Left forelimb (tissue), 1 donor: ENCODE results near the gene PTPN2.

Experiments
- DNase-seq: peaks from one replicate; pipeline ENCODE4 v3.0.0-alpha.2; 2018; ENCODE audit warnings: low spot score

Gene PTPN2

DNA sequence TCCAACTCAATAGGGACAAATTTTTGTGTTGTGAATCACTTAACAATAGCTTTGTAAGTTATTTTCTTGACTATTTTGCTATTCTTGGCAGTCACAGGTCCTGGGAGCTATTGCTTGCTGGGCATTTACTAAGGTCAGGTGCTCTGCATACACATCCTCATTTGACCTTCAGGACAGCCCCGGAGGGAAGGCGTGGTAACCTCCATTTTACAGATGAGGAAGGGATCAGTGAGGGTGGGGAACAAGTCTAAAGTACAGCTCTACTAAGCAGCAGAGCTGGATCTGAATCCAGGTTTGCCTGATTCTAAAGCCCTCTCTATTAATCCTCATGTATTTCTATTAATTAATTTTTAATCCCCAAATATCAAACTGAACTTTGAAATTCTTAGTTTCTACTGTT is 58.8 kb downstream of the PTPN2 start:
- no peak for DNase-seq

DNA sequence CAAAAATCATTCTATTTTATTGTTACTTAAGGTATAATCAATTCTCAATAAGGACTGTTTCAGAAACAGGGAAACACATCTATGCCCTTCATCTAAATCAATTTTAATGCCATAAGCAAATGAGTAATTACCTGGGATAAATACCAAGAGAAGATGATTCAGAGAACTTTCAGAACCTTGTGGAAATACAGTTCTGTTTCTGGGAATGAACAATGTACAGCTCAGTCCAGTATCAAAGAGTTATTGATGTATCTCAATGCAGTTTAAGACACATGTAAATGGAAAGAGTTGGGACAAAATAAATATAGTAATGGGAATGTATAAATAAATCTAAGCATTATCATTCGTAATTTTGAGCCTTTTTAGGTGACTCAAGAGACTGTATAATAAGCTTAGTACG is 60.1 kb downstream of the PTPN2 start:
- DNase-seq: no peak

DNA sequence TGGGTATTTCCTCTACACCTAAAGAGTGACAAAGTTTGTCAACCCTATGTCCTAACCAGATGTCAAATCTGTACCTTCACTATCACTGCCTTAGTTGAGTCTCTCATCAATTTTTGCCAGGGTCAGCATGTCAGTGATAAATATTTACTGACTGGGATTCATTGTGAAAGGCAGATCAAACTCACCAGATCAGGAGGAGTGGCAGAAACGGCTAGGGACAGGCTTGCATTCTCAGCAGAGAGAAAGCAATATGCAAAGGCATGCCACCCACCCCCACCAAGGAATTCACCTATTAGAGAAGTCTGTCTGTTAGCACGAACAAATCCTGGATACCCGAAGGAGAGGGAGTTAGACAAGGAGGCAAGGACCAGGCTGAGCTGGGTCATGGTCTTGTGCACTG is 62.6 kb downstream of the PTPN2 start:
- no peak for DNase-seq

DNA sequence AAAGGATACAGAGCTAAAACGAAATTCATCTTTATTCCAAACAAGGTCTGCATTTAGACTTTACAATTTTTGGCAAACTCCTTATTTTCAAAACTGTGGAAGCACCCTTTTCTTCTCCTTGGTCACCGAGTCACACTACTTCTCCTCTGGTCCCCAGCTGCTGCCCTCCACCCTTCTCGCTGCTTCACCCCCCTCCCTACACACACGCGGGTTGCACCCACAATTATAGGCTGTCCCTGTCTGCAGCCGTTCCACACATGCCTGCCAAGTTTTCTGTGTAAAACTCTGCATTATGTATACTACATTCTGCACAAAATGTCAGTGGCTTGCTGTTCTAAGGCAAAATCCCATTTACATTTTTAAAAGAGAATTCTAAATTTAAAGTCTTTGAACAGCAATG is 63.5 kb downstream of the PTPN2 start:
- no peak for DNase-seq

DNA sequence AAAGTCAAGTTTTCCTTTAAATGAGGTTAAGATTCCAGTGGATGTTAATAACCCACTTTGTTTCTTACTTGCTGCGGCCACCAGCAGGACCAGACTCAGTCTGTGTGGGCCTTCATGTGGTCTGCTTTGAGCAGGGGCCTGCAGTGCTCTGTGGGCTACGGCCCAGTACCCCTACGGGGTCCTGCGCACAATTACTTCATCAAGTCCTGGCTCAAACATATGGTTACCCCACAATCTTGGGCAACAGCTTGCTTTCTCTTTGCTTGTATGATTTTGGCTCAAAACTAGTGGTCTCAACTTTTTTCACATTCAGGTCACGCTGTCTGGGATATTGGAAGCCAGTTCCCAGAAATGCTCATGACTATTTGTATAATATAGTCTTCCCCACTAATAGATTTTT is 64.2 kb downstream of the PTPN2 start:
- no peak for DNase-seq

DNA sequence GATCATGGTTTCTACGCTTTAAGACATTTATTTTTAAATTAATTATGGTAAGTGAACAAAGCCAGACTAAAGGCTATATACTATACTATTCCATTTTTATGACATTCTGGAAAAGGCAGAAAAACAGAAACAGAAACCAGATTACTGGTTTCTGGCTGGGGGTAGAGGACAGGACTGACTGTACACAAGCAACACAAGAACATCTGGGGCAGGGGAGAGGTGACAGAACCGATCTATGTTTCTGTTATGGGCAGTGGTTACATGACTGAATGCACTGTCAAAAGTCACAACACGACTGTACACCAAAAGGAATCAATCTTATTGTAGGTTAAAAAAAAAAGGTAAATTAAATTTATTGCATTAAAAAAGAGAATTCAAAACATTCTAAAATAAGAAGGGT is 64.7 kb downstream of the PTPN2 start:
- no peak for DNase-seq

DNA sequence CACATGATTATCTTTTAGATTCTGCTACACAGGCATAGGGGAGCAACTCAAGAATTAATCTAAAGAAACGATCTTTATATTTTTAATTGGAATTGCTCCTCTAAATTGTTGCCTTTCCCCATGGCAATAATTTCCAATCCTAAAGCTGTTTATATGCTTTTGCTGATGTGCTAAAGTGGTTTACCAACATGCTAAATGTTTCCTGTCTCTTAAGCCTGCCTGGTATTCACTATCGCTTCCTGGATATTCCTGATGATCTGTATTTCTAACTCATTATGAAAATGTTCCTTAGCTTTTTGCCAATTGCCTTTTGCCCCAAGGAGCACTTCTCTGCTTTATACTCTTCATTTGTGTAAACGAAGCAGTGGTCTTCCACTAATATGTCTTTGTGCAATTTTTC is 65.8 kb downstream of the PTPN2 start:
- DNase-seq: no peak

DNA sequence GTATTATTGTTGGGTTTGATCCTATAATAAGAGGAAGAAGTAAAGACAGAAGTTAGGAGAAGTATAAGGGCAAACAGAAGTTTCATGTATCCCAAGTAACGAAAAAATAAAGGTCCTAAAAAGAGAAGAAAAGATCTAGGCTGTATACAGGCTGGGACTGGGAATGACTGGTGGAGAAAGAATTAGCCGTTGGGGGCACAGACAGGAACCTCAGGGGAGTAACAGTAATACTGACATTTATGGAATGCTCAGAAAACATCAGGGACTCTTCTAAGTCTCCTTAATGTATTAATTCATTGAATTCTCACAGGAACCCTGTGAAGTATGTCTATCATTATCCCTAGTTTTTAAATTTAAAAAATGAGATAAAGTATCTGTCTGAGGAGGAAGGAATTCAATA is 67.6 kb downstream of the PTPN2 start:
- no peak for DNase-seq

DNA sequence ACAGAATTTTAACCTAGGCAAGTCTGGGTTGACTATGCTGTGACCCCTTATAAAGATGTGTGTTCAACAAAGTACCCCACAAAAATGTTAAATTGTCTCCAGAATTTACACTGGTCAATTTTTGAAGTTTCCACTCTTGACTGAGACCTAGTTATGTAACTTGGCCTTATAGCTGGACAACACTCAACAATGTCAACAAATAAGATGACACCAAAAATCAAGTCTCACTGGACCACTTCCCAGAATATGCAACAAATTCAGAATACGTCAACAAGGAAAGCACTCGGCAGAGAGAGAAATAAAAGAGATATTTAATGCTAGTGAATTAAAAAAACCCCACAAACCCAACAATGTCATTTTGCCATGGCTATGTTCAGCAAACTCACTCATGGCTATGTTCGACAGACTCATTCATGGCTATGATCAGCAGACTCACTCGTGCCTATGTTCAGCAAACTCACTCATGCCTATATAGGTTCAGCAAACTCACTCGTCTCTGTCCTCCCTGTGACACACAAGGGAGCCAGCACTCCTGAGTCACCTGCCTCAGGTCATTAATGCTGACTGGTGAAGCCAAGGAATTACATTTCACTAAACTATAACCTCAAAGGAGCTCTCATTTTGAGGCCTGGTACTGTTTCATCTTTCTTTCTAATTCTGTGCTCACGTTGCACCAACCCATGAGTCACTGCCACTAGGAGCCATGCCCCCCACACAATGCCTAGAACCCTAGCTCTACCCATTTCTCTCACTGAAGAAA is 72.7 kb downstream of the PTPN2 start:
- no peak for DNase-seq

DNA sequence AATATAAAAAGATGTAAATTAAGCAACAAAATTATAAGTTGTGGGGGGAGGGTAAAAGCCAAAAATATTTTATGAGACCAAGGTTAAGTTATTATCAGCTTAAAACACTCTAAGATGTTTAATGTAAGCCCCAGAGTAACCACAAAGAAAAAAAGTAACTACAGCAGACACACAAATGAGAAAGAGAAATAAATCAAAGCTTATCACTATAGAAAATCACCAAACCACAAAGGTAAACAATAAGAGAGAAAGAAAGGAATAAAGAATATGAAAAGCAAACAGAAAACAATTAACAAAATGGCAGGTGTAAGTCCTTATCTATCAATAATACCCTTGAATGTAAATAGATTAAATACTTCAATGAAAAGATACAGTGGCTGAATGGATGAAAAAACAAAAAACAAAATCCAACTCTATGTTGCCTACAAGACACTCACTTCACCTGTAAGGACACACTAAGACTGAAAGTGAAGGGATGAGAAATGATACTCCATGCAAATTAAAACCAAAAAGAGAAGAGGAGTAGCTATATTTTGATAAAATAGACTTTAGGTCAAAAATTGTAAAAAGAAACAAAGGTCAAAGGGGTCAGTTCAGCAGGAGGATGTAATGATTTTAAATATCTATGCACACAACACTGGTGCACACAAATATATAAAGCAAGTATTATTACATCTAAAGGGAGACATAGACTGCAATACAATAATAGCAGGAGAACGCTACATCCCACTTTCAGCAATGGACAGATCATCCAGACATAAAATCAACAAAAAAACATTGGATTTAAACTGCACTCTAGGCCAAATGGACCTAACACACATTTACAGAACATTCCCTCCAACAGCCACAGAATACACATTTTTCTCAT is 80.7 kb downstream of the PTPN2 start:
- DNase-seq: no peak

DNA sequence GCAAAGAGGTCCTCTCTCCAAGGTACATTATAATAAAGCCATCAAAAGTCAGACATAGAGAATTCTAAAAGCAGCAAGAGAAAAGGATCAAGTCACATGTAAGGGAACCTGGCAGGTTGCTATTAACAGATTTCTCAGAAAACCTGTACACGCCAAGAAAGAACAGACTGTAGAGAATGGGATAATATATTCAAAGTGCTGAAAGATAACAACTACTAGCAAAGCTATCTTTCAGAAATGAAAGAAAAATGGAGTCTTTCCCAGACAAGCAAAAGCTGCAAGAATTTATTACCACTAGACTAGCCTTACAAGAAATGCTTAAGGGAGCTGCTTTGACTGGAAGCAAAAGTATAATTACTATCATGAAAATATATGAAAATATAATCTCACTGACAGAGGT is 81.5 kb downstream of the PTPN2 start:
- no peak for DNase-seq

DNA sequence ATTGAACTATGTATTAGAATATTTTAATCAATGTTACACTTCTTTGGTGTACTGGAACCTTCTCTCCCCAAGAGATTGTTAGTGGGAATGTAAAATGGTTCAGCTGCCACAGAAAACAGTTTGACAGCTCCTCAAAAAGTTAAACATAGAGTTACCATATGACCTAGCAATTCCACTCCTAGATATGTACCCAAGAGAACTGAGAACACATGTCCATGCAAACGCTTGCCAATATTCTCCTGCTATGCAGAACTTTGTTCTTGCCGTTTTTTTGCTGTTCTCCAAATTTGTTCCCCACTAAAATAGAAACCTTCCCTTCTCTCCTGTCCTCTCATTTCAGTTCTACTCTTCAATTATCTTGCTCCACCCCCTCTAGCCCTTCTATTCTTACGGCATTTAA is 87.6 kb downstream of the PTPN2 start:
- DNase-seq: no peak

DNA sequence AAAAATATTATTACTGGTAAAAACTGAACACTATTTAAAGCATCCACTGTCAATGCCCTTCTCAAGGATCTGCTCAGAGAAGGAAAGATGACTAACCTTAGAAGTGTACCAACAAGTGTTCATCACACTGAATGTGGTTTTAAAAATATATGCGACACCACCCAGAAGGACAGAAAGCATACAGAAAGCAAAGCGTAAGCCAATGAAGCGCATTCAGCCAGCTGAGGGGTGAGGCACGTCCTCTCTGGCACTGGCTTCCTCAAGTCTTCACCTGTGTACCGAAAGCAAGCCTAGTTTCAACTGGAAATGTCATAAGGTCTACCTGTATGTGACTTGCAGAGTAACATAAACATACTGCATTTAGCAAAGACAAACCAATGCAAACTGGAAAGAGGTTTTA is 92.4 kb downstream of the PTPN2 start:
- no peak for DNase-seq

DNA sequence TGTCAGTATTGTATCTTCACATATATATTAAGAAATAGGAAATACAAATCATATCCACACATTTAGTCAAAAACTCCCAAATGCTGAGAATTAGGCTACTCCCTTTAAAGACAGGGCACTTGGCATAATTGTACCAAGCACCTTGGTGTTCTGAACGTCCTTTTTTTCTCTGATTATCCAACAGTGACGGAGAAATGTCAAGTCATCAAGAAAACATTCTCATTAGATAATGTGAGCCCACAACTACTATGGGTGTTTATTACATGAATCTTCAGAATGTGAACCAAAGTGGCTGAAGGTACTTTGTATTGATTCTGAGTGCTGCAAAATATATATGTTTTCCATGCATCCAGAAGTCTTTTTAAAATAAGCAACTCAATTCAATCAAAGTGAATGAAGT is 97.4 kb downstream of the PTPN2 start:
- no peak for DNase-seq

DNA sequence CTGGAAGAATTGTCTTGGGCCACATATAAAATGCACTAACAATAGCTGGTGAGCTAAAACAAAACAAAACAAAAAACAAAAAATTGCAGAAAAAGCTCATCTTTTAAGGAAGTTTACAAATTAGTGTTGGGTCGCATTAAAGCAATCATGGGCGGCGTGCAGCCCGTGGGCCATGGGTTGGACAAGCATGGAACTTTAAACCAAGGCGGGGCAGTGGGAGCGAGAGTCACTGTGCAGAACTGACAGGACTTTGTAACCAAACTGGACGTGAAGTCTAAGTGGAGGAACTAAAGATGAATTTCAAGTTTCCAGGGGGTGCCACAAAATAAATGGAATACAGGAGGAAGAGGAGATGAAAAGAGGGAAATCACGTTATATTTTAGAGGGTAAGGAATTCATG is 100.5 kb downstream of the PTPN2 start:
- peak; percentile 36 for DNase-seq

DNA sequence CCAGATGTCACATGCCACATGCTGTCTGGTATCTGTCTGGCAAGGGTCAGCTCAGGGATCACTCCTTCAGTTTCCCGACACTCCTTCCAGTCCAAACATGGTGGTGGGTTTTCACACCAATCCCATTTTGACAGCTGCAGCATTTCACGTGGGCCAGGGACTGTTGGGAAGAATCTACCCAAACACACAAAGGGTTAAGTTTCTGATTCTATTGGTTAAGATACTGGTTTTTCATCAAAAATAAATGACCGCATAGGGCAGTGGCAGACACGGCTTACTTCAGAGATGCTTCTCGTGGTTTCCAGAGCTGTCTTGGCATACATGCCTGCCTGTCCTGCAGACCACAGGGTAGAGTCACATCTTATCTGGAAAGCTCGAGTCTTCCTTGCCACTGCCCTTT is 101.5 kb downstream of the PTPN2 start:
- peak; percentile 40 for DNase-seq

DNA sequence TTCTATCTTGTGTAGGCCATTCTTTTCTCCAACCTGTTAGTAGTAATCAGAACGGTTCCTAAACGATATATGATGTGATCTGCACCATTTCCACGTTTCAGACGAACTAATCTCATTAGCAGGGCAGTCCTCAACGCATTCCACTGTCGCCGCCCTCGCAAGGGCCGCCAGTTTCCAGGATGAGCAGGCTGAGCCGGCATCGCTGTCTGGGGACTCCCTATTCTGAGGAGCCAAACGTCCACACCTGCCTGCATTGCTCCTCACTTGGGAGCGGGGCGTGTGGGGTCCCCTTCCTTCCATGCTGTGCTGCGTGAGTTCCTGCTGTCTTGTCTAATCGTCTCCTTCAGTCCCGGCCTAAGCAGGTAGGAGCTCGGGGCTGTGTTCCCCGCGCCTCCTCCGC is 104.6 kb downstream of the PTPN2 start:
- peak; percentile 37 for DNase-seq

DNA sequence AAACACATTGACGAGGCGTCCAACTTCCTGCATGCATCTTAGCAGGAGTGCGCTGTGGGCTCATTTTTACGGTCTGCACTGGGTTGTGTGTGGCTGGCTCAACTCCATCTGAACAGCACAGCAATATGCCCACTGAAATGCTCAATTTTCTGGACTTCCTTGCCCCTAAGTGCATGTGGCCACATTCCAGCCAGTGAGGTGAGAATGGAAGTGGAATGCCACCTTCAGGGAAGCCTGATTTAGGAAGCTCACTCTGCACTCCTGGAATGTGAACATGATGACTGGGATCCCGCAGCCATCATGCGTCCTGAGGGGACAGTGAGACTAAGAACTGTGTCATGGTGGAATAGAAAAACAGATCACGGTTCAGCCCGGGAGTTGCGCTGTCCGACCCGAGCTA is 105.0 kb downstream of the PTPN2 start:
- peak; percentile 41 for DNase-seq

DNA sequence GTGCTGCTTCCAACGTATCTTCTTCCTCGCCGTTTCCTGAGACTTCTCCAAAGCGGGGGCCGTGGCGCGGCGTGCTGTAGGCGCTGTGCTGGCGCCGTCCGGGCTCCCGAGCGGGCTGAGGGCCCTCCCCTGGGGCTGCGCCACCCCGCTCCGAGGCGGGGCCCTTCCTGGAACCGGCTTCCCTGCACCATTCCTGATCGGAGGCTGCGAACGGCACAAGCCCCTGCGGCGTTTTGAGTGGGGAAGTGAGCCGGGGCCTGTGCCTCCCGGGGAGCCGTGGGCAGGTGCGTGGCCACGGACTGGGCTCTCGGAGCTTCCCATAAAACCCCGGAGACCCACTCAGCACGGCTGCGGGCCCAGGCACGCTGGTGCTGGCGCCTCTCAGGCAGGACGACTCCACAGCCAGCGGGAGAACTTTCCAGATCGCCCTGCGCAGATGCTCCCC is 106.5 kb downstream of the PTPN2 start:
- DNase-seq: peak; percentile 53

DNA sequence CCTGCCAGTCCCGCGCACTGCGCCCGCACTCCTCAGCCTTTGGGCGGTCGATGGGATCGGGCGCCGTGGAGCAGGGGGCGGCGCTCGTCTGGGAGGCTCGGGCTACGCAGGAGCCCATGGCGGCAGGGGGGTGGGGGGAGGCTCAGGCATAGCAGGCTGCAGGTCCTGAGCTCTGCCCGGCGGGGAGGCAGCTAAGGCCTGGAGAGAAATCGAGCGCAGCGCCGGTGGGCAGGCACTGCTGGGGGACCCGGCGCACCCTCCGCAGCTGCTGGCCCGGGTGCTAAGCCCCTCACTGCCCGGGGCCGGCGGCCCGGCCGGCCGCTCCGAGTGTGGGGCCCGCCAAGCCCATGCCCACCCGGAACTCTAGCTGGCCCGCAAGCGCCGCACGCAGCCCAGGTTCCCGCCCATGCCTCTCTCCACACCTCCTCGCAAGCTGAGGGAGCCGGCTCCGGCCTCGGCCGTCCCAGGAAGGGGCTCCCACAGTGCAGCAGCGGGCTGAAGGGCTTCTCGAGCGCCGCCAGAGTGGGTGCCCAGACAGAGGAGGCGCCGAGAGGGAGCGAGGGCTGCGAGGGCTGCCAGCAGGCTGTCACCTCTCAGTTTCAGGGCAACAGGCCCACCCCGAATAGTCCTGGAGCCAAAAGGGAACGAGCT is 107.1 kb downstream of the PTPN2 start:
- DNase-seq: peak; percentile 61

DNA sequence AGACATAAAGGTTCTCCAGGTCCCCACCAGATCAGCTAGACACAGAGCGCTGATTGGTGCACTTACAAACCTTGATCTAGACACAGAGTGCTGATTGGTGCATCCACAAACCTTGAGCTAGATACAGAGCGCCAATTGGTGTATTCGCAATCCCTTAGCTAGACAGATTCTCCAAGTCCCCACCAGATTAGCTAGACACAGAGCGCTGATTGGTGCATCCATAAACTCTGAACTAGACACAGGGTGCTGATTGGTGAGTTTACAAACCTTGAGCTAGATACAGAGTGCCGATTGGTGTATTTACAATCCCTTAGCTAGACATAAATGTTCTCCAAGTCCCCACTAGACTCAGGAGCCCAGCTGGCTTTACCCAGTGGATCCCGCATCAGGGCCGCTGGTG is 107.6 kb downstream of the PTPN2 start:
- DNase-seq: peak; percentile 23

DNA sequence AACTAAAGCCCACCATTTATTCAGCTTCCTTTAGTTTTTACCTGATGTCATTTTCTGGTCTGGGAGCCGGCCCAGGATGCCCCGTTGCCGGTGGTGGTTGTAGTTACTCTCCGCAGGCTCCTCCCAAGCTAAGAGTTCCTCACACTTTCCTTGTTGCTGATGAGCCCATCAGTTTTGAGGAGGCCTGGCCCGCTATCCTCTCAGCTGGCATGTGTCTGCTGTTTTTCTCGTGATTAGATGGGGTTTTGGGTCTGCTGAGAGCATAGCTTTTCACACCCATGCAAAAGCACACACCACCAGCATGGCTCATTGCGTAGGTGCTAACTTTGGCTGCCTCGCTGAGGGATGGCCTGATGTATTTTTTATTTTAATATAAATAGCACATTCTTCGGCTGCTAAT is 109.1 kb downstream of the PTPN2 start:
- no peak for DNase-seq

DNA sequence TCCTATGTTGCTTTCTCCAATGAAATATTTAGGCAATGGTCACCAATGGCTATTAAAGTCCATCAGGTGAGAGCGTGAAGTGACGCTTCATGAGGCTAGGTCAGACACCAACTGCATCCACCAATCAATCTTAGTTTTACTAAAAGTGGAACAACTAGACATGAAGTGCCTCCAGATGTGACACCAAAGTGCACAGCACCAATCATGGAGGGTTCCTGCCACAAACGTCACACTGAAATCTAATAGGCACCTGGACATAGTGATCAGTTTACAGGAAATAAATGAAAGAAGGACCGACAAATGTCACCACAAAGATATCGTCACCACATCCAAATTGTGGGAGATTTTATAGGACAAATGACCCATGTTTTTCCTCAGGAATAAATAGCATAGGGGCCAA is 110.7 kb downstream of the PTPN2 start:
- peak; percentile 23 for DNase-seq
